ENCODE measurements around the gene MIB1.

The MIB1 gene

DNA sequence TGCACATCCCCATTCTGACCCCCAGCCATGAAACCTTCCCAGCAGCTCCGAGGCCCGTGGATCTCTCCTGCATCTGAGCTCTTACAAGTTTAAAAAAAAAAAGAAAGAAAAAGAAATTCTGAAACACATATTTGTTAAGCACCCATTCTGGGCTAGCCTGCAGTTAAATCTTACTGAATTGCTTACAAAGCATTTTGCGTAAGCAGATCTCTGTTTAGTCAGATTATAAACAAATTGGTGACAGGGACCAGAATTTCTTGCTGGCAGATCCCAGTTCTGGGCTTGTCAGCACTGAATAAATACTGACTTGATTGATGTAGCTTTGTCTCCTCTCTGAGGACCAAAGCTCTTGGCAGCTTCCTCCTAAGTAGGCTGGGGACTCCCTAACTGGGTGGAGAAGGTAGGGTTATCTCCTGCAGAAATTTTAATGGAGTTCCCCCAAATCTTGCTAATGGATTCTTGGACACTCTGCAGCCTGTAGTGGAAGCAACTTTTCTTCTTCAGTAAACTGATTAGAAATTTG, 160.9 kb downstream of the MIB1 start (continued):
- TF ChIP-seq ZNF580 (tag by site-specific recombination; IDR thresholded peaks at IDR 0.05), result no peak

GRCh38 chr18:21903709-21904108, 163.1 kb downstream of the MIB1 start:
- Histone ChIP-seq H3K36me3 (ENCODE audit: control insufficient read depth in 2 of 2, insufficient read depth in 1 of 2, low read length in 2 of 2) (no peaks in the 10 kb centered on the region), H3K27ac (ENCODE audit: extremely low read depth, low read depth, low read length) (no peak overlapping the region), H3K4me1 (ENCODE audit: control insufficient read depth, insufficient read depth, low read length) (no peaks in the 10 kb centered on the region; the same call in 1 of the 2 replicates), H3K9me3 (ENCODE audit: control insufficient read depth, insufficient read depth, low read depth, low read length) (no peaks in the 10 kb centered on the region), H3K4me3 (ENCODE audit: low read depth, low read length) (no peak overlapping the region)
- TF ChIP-seq ZBTB17 (tag by site-specific recombination; IDR thresholded peaks at IDR 0.05) (no peak), ZSCAN18 (tag by site-specific recombination; IDR thresholded peaks at IDR 0.05) (no peak), ZNF366 (tag by site-specific recombination; conservative IDR thresholded peaks at IDR 0.05) (no peak), ZIC2 (tag by site-specific recombination; IDR thresholded peaks at IDR 0.05) (no peak), ZNF175 (tag by site-specific recombination; IDR thresholded peaks at IDR 0.05) (no peak), ZNF335 (tag by site-specific recombination; conservative IDR thresholded peaks at IDR 0.05) (no peak), ZNF214 (tag by site-specific recombination; IDR thresholded peaks at IDR 0.05; ENCODE audit: borderline replicate concordance) (no peak), ZNF830 (tag by site-specific recombination; IDR thresholded peaks at IDR 0.05; ENCODE audit: low read depth) (no peak)
- TF ChIP-seq, protein P1, sequence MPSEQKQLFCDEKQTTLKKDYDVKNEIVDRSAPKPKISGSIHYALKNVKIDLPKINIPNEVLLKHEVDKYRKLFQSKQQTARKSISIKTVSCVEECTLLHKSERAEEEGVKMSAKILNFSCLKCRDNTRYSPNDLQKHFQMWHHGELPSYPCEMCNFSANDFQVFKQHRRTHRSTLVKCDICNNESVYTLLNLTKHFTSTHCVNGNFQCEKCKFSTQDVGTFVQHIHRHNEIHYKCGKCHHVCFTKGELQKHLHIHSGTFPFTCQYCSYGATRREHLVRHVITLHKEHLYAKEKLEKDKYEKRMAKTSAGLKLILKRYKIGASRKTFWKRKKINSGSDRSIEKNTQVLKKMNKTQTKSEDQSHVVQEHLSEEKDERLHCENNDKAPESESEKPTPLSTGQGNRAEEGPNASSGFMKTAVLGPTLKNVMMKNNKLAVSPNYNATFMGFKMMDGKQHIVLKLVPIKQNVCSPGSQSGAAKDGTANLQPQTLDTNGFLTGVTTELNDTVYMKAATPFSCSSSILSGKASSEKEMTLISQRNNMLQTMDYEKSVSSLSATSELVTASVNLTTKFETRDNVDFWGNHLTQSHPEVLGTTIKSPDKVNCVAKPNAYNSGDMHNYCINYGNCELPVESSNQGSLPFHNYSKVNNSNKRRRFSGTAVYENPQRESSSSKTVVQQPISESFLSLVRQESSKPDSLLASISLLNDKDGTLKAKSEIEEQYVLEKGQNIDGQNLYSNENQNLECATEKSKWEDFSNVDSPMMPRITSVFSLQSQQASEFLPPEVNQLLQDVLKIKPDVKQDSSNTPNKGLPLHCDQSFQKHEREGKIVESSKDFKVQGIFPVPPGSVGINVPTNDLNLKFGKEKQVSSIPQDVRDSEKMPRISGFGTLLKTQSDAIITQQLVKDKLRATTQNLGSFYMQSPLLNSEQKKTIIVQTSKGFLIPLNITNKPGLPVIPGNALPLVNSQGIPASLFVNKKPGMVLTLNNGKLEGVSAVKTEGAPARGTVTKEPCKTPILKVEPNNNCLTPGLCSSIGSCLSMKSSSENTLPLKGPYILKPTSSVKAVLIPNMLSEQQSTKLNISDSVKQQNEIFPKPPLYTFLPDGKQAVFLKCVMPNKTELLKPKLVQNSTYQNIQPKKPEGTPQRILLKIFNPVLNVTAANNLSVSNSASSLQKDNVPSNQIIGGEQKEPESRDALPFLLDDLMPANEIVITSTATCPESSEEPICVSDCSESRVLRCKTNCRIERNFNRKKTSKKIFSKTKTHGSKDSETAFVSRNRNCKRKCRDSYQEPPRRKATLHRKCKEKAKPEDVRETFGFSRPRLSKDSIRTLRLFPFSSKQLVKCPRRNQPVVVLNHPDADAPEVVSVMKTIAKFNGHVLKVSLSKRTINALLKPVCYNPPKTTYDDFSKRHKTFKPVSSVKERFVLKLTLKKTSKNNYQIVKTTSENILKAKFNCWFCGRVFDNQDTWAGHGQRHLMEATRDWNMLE (tag by site-specific recombination; conservative IDR thresholded peaks at IDR 0.05; ENCODE audit: low read depth), result no peak
- TF ChIP-seq, protein P2, sequence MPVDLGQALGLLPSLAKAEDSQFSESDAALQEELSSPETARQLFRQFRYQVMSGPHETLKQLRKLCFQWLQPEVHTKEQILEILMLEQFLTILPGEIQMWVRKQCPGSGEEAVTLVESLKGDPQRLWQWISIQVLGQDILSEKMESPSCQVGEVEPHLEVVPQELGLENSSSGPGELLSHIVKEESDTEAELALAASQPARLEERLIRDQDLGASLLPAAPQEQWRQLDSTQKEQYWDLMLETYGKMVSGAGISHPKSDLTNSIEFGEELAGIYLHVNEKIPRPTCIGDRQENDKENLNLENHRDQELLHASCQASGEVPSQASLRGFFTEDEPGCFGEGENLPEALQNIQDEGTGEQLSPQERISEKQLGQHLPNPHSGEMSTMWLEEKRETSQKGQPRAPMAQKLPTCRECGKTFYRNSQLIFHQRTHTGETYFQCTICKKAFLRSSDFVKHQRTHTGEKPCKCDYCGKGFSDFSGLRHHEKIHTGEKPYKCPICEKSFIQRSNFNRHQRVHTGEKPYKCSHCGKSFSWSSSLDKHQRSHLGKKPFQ (tag by site-specific recombination; IDR thresholded peaks at IDR 0.05), result no peak
- TF ChIP-seq, protein P3, sequence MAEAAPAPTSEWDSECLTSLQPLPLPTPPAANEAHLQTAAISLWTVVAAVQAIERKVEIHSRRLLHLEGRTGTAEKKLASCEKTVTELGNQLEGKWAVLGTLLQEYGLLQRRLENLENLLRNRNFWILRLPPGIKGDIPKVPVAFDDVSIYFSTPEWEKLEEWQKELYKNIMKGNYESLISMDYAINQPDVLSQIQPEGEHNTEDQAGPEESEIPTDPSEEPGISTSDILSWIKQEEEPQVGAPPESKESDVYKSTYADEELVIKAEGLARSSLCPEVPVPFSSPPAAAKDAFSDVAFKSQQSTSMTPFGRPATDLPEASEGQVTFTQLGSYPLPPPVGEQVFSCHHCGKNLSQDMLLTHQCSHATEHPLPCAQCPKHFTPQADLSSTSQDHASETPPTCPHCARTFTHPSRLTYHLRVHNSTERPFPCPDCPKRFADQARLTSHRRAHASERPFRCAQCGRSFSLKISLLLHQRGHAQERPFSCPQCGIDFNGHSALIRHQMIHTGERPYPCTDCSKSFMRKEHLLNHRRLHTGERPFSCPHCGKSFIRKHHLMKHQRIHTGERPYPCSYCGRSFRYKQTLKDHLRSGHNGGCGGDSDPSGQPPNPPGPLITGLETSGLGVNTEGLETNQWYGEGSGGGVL (tag by site-specific recombination; IDR thresholded peaks at IDR 0.05), result no peak
- TF ChIP-seq, protein P4, sequence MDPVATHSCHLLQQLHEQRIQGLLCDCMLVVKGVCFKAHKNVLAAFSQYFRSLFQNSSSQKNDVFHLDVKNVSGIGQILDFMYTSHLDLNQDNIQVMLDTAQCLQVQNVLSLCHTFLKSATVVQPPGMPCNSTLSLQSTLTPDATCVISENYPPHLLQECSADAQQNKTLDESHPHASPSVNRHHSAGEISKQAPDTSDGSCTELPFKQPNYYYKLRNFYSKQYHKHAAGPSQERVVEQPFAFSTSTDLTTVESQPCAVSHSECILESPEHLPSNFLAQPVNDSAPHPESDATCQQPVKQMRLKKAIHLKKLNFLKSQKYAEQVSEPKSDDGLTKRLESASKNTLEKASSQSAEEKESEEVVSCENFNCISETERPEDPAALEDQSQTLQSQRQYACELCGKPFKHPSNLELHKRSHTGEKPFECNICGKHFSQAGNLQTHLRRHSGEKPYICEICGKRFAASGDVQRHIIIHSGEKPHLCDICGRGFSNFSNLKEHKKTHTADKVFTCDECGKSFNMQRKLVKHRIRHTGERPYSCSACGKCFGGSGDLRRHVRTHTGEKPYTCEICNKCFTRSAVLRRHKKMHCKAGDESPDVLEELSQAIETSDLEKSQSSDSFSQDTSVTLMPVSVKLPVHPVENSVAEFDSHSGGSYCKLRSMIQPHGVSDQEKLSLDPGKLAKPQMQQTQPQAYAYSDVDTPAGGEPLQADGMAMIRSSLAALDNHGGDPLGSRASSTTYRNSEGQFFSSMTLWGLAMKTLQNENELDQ (tag by site-specific recombination; IDR thresholded peaks at IDR 0.05; ENCODE audit: low read depth), result no peak
- ChIA-PET POLR2A (interaction anchor here (0.6 kb wide), 1 partner anchor 82 kb away, joined by 8 read pairs; no protein-coding TSS in a partner anchor), CTCF (interaction anchor here (0.8 to 1.1 kb wide), 2 partner anchors 18 to 660 kb away, joined by 3 to 4 read pairs; no protein-coding TSS in a partner anchor)

Data from HEK293 (cell line).